ENCODE data around the gene ZNF423.

ZNF423 gene

DNA sequence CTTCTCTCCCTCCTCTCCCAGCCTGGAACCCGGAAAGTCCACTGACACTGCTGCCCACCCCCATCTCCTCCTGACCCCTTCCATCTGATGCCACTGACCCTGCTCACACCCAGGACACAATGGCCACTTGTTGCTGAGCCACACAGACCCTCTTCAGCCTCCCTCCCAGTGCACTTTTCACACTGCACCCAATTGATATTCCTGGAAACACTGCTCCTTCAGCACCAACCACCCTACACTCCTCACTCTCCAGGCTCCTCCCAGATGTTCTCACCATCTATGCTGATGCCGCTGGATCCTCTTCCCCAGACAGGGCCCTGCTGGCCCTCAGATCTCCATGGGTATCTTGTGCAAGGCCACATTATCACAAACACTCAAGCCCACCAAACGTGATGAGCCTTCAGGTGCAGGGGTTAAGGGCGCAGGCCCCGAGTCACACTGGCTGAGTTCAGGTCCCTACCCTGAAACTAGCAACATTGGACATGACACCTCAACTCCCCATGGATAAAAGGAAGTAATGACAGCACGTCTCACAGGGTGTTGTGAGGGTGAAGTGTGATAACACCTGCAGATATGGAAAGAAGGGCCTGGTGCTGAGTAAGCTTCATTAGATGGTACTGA lies 238.1 kb downstream of the ZNF423 start:
- DNase-seq: no peak

DNA sequence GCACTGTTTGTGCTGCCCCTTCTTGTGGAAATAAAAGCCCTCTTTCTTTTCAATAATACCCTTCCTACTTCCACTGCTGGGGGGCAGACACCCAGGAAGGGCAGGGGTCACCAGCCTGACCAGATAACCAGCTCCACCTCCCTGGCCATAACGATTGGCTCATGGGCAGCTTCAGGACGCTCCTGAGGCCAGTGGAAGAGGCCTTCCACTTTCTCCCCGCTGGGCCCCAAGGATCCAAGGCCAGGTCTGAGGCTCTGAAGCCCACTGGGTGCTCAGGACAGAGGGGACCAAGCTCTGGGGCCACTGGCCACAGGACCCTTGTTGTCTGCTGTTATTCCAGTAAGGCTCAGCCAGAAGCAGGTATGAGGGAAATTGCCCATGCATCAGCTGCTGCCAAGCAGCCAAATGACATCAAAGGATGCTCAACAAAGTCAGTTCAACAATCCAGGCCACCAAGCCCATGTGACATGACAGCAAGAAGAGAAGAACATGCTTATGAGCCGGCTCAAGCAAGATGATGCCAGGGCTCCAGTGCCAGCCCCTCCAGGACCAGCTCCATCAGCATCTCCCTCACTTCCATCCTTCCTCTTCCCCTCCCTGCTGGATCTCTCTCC lies 238.8 kb downstream of the ZNF423 start:
- DNase-seq: no peak

DNA sequence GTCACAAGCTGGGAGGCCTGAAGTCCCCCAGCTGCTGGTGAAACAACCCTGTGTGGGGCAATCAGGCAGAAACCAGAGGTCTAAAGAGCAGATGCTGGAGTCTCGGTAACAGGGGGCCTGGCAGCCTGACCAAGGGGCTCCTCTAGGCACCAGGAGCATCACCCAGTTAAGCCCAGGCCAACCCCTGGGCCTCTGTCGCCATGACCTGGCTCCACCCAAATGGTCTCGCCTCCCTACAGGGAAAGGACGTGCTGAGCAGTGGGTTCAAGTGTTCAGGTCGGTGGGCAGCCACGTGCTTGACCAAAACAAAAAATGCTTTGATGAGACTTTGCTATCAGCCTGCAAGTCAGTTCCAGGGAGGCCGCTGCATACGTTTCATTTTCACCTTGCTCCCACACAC lies 240.3 kb downstream of the ZNF423 start:
- no peak for DNase-seq

GRCh38 chr16:49610983-49611382 lies 244.9 kb downstream of the ZNF423 start:
- DNase-seq: no peak

- no peak for DNase-seq
Measured at GRCh38 chr16:49608779-49609178, 247.1 kb downstream of the ZNF423 start.

DNA sequence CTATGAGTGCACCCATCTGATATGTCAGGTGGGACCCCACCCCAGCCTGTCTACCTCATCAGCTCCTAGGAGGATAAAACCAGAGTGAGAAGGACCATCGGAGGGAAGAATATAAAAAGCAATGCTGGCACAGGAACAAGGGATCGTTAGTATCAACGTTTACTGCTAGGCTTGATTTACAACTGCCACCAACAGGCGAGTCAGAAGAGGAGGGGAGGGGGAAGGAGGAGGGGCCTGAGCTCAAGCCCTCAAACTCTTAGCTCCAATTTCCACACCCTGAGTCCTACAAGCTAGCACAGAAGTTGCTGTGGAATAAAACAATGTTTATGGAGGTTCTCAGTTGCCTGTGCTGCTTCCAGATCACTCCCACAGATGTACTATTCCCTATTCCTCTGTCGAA lies 247.8 kb downstream of the ZNF423 start:
- no peak for DNase-seq

DNA sequence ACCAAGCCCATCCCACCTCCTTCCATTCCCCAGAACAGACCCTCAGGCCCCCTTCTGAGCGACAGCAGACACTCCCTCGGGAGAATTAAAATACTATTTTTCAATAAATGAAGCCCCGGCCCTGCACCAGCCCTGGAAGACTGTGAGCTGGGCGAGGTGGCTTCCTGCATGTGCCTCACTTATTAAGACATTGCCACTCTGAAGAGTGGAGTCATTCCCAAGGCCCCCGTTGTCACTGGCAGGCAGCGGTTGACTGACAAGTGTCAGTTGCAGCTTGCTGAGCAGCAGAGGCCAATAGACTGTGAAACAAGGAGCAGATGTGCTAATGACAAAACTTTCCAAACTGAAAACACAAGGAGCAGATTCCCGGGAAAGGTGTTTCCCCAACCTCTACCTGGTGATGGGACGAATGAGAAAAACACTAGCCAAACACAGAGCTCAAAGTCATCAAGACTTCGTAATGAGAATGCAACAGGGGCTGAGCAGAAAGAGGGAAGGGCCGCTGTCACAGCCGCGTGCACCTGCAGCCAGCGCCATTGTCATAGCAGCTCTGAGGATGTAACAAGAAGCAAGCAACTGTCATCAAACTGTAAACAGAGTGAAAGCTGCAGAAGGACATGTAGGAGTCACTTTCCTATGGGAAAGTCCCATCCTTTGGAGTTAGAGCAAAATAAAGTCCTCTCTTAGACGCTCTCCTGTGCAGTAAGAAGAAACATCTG lies 250.2 kb downstream of the ZNF423 start:
- DNase-seq: no peak

DNA sequence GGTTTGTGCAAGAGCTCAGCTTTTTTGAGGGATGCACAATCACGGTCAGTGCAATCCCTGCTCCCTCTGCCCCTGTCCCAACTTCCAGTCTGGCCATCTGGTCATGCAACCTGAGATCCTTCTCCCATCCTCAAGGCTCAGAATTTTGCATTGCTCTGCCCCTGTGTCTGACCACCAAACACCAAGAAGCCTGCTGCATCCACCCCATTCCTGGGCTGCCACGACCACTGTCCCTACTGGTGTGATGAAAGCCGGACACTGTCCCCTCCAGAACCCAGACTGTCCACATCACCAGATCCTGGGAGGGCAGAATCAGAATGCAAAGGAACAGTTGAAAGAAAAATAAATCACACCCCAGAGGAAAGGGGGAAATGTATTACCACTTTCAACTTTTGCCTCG lies 251.3 kb downstream of the ZNF423 start:
- no peak for DNase-seq

DNA sequence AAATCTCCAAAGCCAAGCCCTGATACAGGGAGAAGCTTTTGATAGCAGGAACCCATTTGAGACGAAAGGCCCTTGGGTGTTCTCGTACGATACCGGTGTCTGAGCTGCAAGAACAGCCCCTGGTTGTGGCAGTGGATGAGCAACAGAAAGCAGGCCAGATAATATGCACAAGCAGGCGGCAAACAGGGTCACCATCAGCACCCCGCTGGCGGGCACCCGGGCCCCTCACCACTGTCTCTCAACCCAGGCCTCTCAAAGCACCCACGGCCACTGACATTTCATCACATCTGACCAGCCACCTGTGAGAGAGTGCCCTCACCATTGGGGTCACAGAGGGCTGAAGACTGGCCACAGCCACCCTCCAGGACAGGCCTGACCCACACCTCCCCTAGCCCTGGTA lies 252.0 kb downstream of the ZNF423 start:
- no peak for DNase-seq

GRCh38 chr16:49602976-49603310 lies 253.0 kb downstream of the ZNF423 start:
- DNase-seq: no peak

- no peak for DNase-seq
Measured at GRCh38 chr16:49602201-49602975, 253.5 kb downstream of the ZNF423 start.

- no peak for DNase-seq
Measured at GRCh38 chr16:49601576-49601975, 254.3 kb downstream of the ZNF423 start.

DNA sequence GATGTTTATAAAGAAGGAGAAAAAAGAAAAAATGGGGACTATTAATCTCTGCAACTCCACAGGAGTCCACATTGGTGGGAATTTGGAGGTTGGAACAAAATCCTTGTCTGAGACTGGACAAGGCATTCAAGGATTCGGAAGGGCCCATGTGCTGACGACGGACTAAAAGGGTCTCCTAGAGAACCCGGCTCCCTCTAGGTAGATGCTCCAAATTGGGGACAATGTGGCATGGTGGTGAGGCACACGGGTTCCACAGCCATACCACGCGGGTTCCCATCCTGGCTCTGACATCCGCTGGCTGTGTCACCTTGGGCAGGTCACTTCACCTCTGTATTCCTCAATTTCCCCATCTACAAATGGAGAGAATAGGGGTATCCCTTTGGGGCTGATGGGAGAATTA lies 254.9 kb downstream of the ZNF423 start:
- DNase-seq: no peak

DNA sequence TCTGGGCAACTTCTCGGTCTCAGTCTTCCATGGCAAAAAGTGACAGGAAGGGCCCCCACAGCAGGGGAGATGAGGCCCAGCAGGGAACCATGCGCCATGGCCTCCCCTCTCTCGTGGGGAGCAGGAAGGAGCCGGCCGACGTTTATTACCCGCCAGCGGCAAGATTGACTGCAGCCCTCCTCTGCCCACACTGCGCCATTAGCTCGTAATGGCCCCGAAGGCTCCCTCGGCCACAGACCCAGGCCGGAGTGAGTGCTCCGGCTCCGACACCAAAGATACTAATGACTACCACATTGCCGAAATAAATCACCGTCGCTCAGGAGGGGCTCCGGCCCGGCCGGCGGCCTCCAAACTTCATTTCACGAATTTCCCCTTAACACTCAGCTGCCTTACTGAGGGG lies 255.4 kb downstream of the ZNF423 start:
- no peak for DNase-seq

DNA sequence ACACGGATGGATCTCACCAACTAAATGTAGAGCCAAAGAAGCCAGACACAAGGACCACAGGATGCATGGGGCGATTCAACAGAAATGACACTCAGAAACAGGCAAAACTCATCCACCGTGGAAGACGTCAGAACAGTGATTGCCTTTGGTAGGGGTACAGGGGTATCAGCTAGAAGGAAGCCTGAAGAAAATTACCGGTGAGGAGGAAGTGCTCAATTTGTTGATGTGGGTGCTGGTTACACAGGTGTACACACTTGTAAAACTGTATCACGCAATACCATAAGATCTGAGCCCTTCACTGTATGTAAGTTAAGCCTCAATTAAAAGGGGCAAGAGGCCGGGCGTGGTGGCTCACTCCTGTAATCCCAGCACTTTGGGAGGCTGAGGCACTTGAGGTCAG lies 256.2 kb downstream of the ZNF423 start:
- no peak for DNase-seq

- no peak for DNase-seq
Measured at GRCh38 chr16:49599281-49599680, 256.6 kb downstream of the ZNF423 start.

- no peak for DNase-seq
Measured at GRCh38 chr16:49598383-49599170, 257.3 kb downstream of the ZNF423 start.

GRCh38 chr16:49597796-49598195 lies 258.1 kb downstream of the ZNF423 start:
- DNase-seq: no peak

GRCh38 chr16:49596648-49597291 lies 259.1 kb downstream of the ZNF423 start:
- no peak for DNase-seq

DNA sequence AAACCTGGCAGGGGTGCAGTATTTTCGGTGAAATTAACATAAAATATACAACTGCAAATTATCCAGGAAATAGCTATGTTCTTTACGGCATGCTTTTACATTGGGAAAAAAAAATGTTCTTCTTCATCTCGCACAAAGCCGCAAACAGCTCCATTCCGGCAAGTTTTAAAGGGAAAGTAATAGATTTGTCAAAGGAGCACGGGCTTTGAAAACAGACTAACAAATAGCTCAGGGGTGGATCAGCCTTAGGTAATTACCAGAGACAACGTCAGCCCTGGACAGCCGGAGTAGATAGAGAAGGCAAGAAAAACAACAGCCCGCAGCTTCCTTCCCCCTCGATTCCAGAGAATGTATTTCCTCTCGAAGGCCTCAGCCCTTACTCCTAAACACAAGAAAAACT lies 259.8 kb downstream of the ZNF423 start:
- no peak for DNase-seq

DNA sequence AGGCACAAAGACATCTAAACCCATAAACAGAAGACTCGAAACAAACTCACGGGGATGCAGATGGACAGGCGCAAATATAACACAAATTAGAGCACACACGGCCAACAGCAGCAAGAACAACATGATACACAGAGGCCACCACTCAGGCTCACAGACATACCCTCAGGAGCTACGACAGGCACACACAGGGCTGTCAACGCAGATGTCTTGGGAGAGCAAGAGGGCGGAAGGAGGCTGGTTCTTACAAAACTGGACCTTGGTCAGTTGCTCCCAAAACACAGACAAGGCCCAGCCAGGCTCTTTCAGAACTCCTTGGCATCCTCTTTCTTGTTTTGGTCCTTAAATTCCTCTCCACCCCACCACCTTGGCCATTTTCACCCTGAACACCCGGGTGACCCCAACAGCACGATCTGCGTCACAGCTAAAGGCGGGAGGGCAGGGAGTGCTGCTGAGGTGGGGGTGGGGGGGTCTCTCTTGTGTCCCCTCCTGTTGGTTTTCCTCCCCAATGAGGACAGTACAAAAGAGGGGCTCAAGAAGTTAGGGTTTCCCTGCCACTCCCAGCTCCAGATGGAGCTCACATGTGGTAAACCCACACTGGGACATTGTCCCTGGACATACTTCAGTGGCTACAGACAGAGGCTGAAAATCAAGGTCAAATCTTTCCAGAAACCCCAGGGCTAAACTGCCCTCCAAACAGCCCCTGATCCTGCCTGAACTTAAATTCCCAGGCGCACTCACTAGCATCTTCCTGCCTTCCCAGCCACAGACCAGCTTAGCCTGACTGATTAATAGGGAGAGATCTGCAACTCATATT lies 261.0 kb downstream of the ZNF423 start:
- no peak for DNase-seq

GRCh38 chr16:49594153-49594552 lies 261.8 kb downstream of the ZNF423 start:
- no peak for DNase-seq

Measured in stimulated activated CD4-positive, alpha-beta T cell treated with anti-CD3 and anti-CD28 coated beads, Interleukin-15, amount 100 ng/mL, for 24 hours (primary cell).